Measurements from ENCODE around the gene TEX13A. TPM values are rescaled to one million over a fixed set of nuclear protein-coding genes. Genes with fewer than 3 reads are reported as not detected.

TEX13A gene
- total and polyA plus RNA-seq, 2 of the 8 experiments (the other 6 are each of a cell fraction or from before 2014, with no cell fraction given), result not detected

- Histone ChIP-seq H3K14ac (ENCODE audit: insufficient read length) (no peak overlapping the region), H2BK120ac (replicated peaks; ENCODE audit: low read depth, low read length) (no peak overlapping the region), H2AK5ac (ENCODE audit: low read depth, low read length) (no peak overlapping the region), H3K4ac (replicated peaks; ENCODE audit: insufficient read length, low read depth, low read length) (no peak overlapping the region), H3K18ac (ENCODE audit: extremely low read depth, low read length) (no peak overlapping the region), H3K4me2 (ENCODE audit: insufficient read depth in 1 of 2, low read depth in 2 of 2, low read length in 2 of 2) (no peak overlapping the region), H3K9ac (replicated peaks in 1 of 4; ENCODE audit: extremely low read depth in 1 of 4, low read depth in 3 of 4, low read length in 3 of 4) (no peak overlapping the region), H3K4me1 (replicated peaks in 1 of 4; ENCODE audit: control insufficient read depth in 3 of 4, insufficient read depth in 4 of 4, low read length in 3 of 4) (no peaks in the 10 kb centered on the region), H4K8ac (ENCODE audit: extremely low read depth, insufficient read depth, low read length) (no peak overlapping the region), H3K9me3 (ENCODE audit: insufficient read depth in 2 of 2, low read depth in 1 of 2, low read length in 1 of 2) (no peaks in the 10 kb centered on the region), H2BK20ac (ENCODE audit: low read length) (no peak overlapping the region), H3K27ac (ENCODE audit: low read depth, low read length) (no peak overlapping the region), H3K23ac (ENCODE audit: insufficient read length) (no peak overlapping the region), H3K36me3 (ENCODE audit: control insufficient read depth in 2 of 4, insufficient read depth in 4 of 4, low read length in 3 of 4) (no peaks in the 10 kb centered on the region), H2AFZ (ENCODE audit: low read length) (no peak overlapping the region), H3K27me3 (replicated peaks in 1 of 4; ENCODE audit: control insufficient read depth in 3 of 4, extremely low read depth in 1 of 4, insufficient read depth in 3 of 4, low read length in 3 of 4) (no peaks in the 10 kb centered on the region), H4K5ac (ENCODE audit: insufficient read length, low read depth, low read length) (no peak overlapping the region), H3K79me2 (ENCODE audit: control insufficient read depth in 1 of 2, insufficient read depth in 2 of 2, low read length in 2 of 2) (no peaks in the 10 kb centered on the region), H2BK15ac (ENCODE audit: low read length) (no peak overlapping the region), H4K20me1 (replicated peaks in 1 of 2; ENCODE audit: control insufficient read depth in 1 of 2, insufficient read depth in 2 of 2, low read length in 2 of 2) (no peaks in the 10 kb centered on the region), H3K56ac (replicated peaks; ENCODE audit: insufficient read length, low read depth, low read length) (no peak overlapping the region), H3K79me1 (ENCODE audit: low read depth, low read length) (no peaks in the 10 kb centered on the region), H2BK12ac (ENCODE audit: low read depth, low read length) (no peak overlapping the region), H4K91ac (replicated peaks; ENCODE audit: insufficient read length, low read length) (no peak overlapping the region), H3K23me2 (ENCODE audit: low read depth, low read length) (no peaks in the 10 kb centered on the region), H3K4me3 (ENCODE audit: extremely low read depth in 1 of 4, insufficient read depth in 2 of 4, low read depth in 3 of 4, low read length in 4 of 4) (no peak overlapping the region), H2BK5ac (ENCODE audit: low read depth, low read length) (no peak overlapping the region)
- 97% methylated on average over 4 of the region's 4 CpGs; no CpG with 5 or more reads in 1 of the 2 experiments for WGBS, 2 experiments (ENCODE audit: extremely low coverage in 1 of 2, insufficient coverage in 1 of 2, insufficient read length in 1 of 2, insufficient replicate concordance in 2 of 2, low coverage in 1 of 2, low lambda C conversion rate in 2 of 2, missing lambda C conversion rate in 1 of 2)
- DNase-seq (ENCODE audit: low read depth in 1 of 2, low spot score in 2 of 2), result no peak
- POLR2A ChIA-PET (ENCODE audit: partially characterized antibody), result no interaction called here
- no peak for FAIRE-seq
- CTCF ChIA-PET (ENCODE audit: partially characterized antibody), result interaction anchor here (1.9 kb wide), 1 partner anchor 17 kb away, joined by 6 read pairs; no protein-coding TSS in a partner anchor
- no peak for TF ChIP-seq CTCF (IDR thresholded peaks at IDR 0.05; ENCODE audit: control extremely low read depth in 1 of 3, insufficient read depth in 1 of 3, low read depth in 1 of 3, low read length in 3 of 3)
- TF ChIP-seq GTF2F1 (IDR thresholded peaks at IDR 0.05; ENCODE audit: borderline replicate concordance, low read depth, low read length), result no peak
- no peak for TF ChIP-seq POLR2AphosphoS5 (IDR thresholded peaks at IDR 0.05; ENCODE audit: low read depth, low read length)
- TF ChIP-seq ASH2L (IDR thresholded peaks at IDR 0.05; ENCODE audit: low read length), result no peak
- TF ChIP-seq RBBP5 (IDR thresholded peaks at IDR 0.05; ENCODE audit: borderline replicate concordance, low read depth, low read length), result no peak
- no peak for TF ChIP-seq CHD1 (IDR thresholded peaks at IDR 0.05; ENCODE audit: low read depth, low read length)
- no peak for TF ChIP-seq SP2 (IDR thresholded peaks at IDR 0.05; ENCODE audit: low read length)
- TF ChIP-seq SUZ12 (IDR thresholded peaks at IDR 0.05; ENCODE audit: low read length), result no peak
- no peak for TF ChIP-seq CBX5 (IDR thresholded peaks at IDR 0.05; ENCODE audit: low read depth, low read length)
Observed at GRCh38 chrX:105173071-105173470, 47.4 kb downstream of the TEX13A start.

Data from H1 (cell line).